OCI-LY1 (cell line): ENCODE results near the gene GAMT.

ENCODE experiments used
- H2AFZ ChIP-seq: fragments of 200-600 bp; sonication (generic), shearing (Covaris generic); 2 replicates; pipeline ENCODE4 v1.6.0; 2014; ENCODE audit warnings: antibody characterized with exemption, mild to moderate bottlenecking, low read length
- H3F3A ChIP-seq: fragments of 200-600 bp; sonication (generic), shearing (Covaris generic); 2 replicates; pipeline ENCODE4 v1.6.0; 2014; ENCODE audit warnings: mild to moderate bottlenecking, antibody characterized with exemption, low read length, moderate library complexity; ENCODE audit not compliant: insufficient read depth
- H3K27ac ChIP-seq: fragments of 200-600 bp; sonication (generic); 2 replicates; pipeline ENCODE4 v1.5.1; 2014; ENCODE audit warnings: low read length, mixed run types, mild to moderate bottlenecking, low read depth; ENCODE audit not compliant: poor library complexity, severe bottlenecking
- H3K27me3 ChIP-seq: fragments of 200-600 bp; sonication (generic); 2 replicates; pipeline ENCODE4 v1.6.0; 2014; ENCODE audit warnings: antibody characterized with exemption, mild to moderate bottlenecking, low read length, moderate library complexity; ENCODE audit not compliant: insufficient read depth
- H3K36me3 ChIP-seq: fragments of 200-600 bp; sonication (generic); 2 replicates; pipeline ENCODE4 v1.6.1; 2014; ENCODE audit warnings: mild to moderate bottlenecking, antibody characterized with exemption, low read length, moderate library complexity, mixed read lengths; ENCODE audit not compliant: insufficient read depth
- H3K4me1 ChIP-seq: fragments of 200-600 bp; sonication (generic); 2 replicates; pipeline ENCODE4 v1.5.1; 2014; ENCODE audit warnings: mild to moderate bottlenecking, low read length, moderate library complexity; ENCODE audit not compliant: insufficient read depth, severe bottlenecking
- H3K4me2 ChIP-seq: fragments of 200-600 bp; sonication (generic), shearing (Covaris generic); 2 replicates; pipeline ENCODE4 v1.6.1; 2014; ENCODE audit warnings: low read length
- H3K4me3 ChIP-seq: fragments of 200-600 bp; sonication (generic); 2 replicates; pipeline ENCODE4 v1.5.1; 2014; ENCODE audit warnings: low read length, low read depth, mild to moderate bottlenecking, mixed read lengths; ENCODE audit not compliant: poor library complexity, severe bottlenecking
- H3K79me2 ChIP-seq: fragments of 200-600 bp; shearing (Covaris generic); 2 replicates; pipeline ENCODE4 v1.6.1; 2016; ENCODE audit warnings: mixed run types, low read length, mixed read lengths; ENCODE audit not compliant: insufficient read depth
- H3K9ac ChIP-seq: fragments of 200-600 bp; sonication (generic), shearing (Covaris generic); 2 replicates; pipeline ENCODE4 v1.6.1; 2014; ENCODE audit warnings: mild to moderate bottlenecking, low read length, mixed read lengths
- H3K9me2 ChIP-seq: fragments of 200-600 bp; sonication (generic), shearing (Covaris generic); 2 replicates; pipeline ENCODE4 v1.6.1; 2014; ENCODE audit warnings: low read depth, mild to moderate bottlenecking, low read length, mixed read lengths
- H3K9me3 ChIP-seq: fragments of 200-600 bp; shearing (Covaris generic); 2 replicates; pipeline ENCODE4 v1.6.1; 2014; ENCODE audit warnings: low read length, mixed read lengths
- H4K20me1 ChIP-seq: fragments of 200-600 bp; sonication (generic), shearing (Covaris generic); 2 replicates; pipeline ENCODE4 v1.6.0; 2016; ENCODE audit warnings: mild to moderate bottlenecking, low read length; ENCODE audit not compliant: insufficient read depth
- EZH2 ChIP-seq: fragments of 200-600 bp; sonication (generic), shearing (Covaris generic); IDR thresholded peaks from 2 replicates; pipeline ENCODE4 v1.8.0; 2017; ENCODE audit warnings: borderline replicate concordance, mixed run types, mild to moderate bottlenecking, antibody characterized with exemption, low read length, moderate library complexity, mixed read lengths
- TF ChIP-seq, protein P1 (sequence below): fragments of 200-600 bp; sonication (generic), shearing (Covaris generic); IDR thresholded peaks from 2 replicates; pipeline ENCODE4 v1.5.1; 2017; ENCODE audit warnings: mild to moderate bottlenecking, antibody characterized with exemption, low read length, moderate library complexity, mixed read lengths

Gene GAMT

DNA sequence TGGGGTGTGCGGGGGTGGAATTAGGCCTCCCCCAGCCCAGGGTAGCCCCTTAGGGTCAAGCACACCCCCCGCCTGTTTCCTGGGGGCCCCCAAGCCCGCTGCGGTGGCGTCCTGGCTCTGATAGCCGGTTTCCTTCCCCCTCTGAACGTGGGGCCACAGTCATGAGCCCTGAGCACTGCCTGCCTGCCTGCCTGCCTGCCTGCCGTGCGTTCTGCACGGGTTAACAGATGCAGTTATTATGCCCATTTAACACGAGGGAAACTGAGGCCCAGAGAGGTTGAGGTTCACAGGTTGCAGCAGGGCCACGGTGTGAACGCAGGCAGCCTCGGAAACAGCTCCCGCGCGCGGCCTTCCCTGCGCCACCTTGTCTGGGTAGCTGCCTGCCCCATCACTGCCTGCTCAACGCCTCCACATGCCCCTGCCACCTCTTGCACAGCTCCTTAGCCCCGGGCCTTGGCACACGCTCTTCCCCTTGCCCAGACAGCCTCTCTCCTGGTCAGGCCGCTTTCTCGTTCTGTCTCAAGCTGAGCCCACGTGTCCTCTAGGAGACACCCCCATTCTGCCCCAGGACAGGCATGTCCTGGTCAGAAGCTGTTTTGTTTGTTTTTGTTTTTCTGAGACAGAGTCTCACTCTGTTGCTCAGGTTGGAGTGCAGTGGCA is 1.2 kb upstream of the GAMT start:
- Histone ChIP-seq H3K4me2 (no peak overlapping the region), H3K36me3 (no peaks in the 10 kb centered on the region; the same call in 1 of the 2 replicates), H3K9ac (no peak overlapping the region; the same call in 1 of the 2 replicates), H3K27ac (no peak overlapping the region), H3K9me3 (no peaks in the 10 kb centered on the region), H3K4me3 (no peak overlapping the region), H4K20me1 (no peaks in the 10 kb centered on the region), H3K9me2 (no peaks in the 10 kb centered on the region), H2AFZ (no peak overlapping the region), H3K79me2 (no peaks in the 10 kb centered on the region), H3K27me3 (peaks cover 6% of the 10 kb centered on the region; the same call in 1 of the 2 replicates), H3K4me1 (peaks cover 30% of the 10 kb centered on the region), H3F3A (no peaks in the 10 kb centered on the region)
- TF ChIP-seq, protein P1, sequence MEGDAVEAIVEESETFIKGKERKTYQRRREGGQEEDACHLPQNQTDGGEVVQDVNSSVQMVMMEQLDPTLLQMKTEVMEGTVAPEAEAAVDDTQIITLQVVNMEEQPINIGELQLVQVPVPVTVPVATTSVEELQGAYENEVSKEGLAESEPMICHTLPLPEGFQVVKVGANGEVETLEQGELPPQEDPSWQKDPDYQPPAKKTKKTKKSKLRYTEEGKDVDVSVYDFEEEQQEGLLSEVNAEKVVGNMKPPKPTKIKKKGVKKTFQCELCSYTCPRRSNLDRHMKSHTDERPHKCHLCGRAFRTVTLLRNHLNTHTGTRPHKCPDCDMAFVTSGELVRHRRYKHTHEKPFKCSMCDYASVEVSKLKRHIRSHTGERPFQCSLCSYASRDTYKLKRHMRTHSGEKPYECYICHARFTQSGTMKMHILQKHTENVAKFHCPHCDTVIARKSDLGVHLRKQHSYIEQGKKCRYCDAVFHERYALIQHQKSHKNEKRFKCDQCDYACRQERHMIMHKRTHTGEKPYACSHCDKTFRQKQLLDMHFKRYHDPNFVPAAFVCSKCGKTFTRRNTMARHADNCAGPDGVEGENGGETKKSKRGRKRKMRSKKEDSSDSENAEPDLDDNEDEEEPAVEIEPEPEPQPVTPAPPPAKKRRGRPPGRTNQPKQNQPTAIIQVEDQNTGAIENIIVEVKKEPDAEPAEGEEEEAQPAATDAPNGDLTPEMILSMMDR, result no peak
- no peak for TF ChIP-seq EZH2

DNA sequence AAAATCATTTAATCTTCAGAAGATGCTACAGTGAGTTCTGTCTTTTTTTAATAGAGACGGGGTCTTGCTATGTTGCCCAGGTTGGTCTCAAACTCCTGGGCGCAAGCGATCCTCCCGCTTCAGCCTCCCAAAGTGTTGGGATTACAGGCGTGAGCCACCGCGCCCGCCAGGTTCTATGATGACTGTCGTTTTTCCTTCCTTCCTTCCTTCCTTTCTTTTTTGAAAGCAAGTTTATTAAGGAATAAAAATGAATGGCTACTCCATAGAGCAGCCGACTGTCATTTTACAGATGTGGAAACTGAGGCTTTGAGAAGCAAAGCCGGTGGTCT is 511 bp upstream of the GAMT start:
- Histone ChIP-seq H2AFZ (no peak overlapping the region), H3K27me3 (peaks cover 6% of the 10 kb centered on the region; the same call in 1 of the 2 replicates), H3K27ac (no peak overlapping the region), H3F3A (no peaks in the 10 kb centered on the region), H3K4me2 (peak overlapping the region; percentile 88), H3K36me3 (no peaks in the 10 kb centered on the region; the same call in 1 of the 2 replicates), H3K4me3 (peak overlapping the region; percentile 78), H3K9me3 (no peaks in the 10 kb centered on the region), H3K9me2 (no peaks in the 10 kb centered on the region), H3K9ac (peak overlapping the region; percentile 78), H3K4me1 (peaks cover 29% of the 10 kb centered on the region), H4K20me1 (no peaks in the 10 kb centered on the region), H3K79me2 (no peaks in the 10 kb centered on the region)
- TF ChIP-seq EZH2, result no peak
- TF ChIP-seq, protein P1, result no peak

DNA sequence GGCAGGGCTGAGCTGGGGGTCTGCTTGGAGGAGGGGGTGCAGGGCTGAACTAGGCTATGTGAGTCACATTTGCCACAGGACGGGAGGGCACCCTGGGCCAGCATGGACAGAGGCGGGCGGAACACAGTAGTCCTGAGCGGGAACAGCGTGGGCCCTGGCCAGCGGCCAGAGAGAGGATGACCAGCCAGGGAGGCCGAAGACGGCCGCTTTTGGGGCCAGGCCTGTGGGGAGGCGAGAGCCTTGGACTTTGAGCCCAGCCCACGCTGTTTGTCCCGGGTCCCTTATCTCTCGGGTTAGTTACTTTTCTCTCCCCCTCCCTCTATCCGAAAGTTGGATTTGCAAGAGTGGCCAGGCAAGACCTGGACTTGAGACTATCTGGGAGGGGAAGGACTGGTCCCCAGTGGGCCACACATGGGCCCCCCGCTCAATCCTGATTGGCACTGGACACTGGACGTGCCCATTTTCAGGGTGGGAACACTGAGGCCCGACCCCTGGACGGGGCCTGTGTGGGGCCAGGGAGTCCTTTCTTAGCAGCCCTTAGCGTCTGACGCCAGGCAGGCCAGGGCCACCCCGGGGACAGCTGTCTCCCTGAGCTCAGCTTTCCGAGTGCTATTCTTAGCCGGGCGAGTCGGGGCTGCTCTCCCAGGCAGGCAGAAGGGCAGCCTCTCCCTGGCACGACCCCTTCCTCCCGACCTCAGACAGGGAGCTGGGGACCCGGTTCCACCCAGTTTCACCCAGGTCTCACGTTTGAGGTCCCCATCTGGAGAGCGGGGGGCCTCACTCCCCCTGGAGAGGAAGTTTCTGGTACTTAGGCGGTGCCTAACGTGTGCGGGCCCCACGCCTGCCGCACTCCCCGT is 833 bp downstream of the GAMT start:
- TF ChIP-seq, protein P1, result no peak
- TF ChIP-seq EZH2, result no peak
- Histone ChIP-seq H3K9me3 (no peaks in the 10 kb centered on the region), H3K4me1 (peaks cover 20% of the 10 kb centered on the region), H3K9ac (peak overlapping the region; percentile 78), H3K79me2 (no peaks in the 10 kb centered on the region), H3F3A (no peaks in the 10 kb centered on the region), H3K27ac (no peak overlapping the region), H3K27me3 (peaks cover 6% of the 10 kb centered on the region; the same call in 1 of the 2 replicates), H4K20me1 (no peaks in the 10 kb centered on the region), H3K4me3 (peak overlapping the region; percentile 78), H3K36me3 (peaks cover 3% of the 10 kb centered on the region; the same call in 1 of the 2 replicates), H3K9me2 (no peaks in the 10 kb centered on the region), H2AFZ (no peak overlapping the region), H3K4me2 (peak overlapping the region; percentile 88)
